ENCODE data around the gene KIAA0513.

KIAA0513 gene

GRCh38 chr16:85045077-85045476, 17.5 kb downstream of the KIAA0513 start:
- Histone ChIP-seq H3K9me3 (ENCODE audit: insufficient read depth, low read depth, low read length) (no peaks in the 10 kb centered on the region), H3K27ac (ENCODE audit: low read depth, low read length) (no peak overlapping the region), H3K4me1 (ENCODE audit: insufficient read depth, low read length) (no peaks in the 10 kb centered on the region), H3K36me3 (ENCODE audit: insufficient read depth, low read length) (no peaks in the 10 kb centered on the region), H3K9ac (ENCODE audit: low read depth, low read length) (no peak overlapping the region), H3K4me3 (ENCODE audit: low read length) (no peak overlapping the region), H3K27me3 (ENCODE audit: insufficient read depth, low read length) (no peaks in the 10 kb centered on the region)
- 97% methylated on average over 5 of the region's 5 CpGs for WGBS

DNA sequence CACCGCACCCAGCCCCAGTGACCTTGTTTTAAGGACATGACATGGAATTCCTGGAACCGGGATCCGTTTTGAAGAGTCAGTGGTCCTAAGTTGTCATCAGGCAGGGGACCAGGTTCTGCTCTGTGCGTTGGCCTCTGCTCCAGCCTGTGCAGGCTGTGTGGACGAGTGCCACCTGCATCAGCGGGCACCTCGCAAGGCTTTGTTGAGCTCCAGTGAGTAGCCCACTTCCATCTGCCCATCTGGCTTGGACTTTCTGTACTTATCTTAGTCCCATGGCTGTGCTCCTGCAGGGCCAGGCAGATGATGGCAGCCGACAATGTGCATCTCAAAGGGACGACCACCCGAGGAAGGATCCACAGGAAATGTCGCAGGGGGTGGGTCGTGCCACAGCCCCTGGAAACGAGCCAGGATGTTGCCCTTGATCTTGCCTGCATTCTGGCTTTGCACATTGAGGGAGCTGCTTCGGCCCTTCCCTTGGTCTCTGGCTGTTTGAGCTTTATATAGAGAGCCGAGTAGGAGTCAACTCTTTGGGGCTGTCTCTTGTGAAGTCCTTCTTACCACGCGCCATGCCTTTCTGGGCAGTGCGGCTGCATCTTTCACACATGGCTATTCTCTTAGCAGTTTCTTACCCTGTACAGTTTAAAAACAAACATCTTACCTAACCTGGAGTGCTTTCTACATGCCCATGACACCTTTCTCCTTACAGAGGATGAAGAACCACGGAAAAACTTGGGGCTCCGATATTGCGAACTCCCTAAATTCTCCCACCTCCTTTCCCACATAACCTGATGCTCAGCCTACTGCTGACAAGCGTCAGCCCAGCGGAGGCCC, 18.3 kb downstream of the KIAA0513 start:
- Histone ChIP-seq H3K4me3 (ENCODE audit: low read length) (no peak overlapping the region), H3K9ac (ENCODE audit: low read depth, low read length) (no peak overlapping the region), H3K9me3 (ENCODE audit: insufficient read depth, low read depth, low read length) (no peaks in the 10 kb centered on the region), H3K27me3 (ENCODE audit: insufficient read depth, low read length) (no peaks in the 10 kb centered on the region), H3K27ac (ENCODE audit: low read depth, low read length) (no peak overlapping the region), H3K4me1 (ENCODE audit: insufficient read depth, low read length) (no peaks in the 10 kb centered on the region), H3K36me3 (ENCODE audit: insufficient read depth, low read length) (no peaks in the 10 kb centered on the region)
- WGBS = 92% methylated on average over 23 of the region's 23 CpGs

DNA sequence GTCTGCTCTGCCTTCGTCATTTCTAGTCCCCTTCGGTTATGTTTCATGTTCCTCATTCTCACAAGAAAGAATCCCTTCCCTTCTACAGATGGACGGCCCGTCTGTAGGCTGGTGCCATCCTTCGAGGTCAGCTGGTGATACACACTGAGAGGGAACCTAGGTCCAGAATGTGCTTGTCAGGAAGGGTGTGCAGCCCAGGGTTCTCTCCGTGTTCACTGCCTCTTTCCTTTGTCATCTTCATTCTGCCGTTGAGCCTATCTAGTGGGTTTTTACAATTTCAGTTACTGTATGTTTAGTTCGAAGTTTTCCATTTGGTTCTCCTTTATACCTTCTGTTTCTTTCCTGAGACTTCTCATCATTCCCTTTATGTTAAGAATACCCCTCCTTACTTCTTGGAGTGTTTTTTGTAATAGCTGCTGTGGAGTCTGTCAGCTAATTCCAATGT, 18.9 kb downstream of the KIAA0513 start:
- H3K27ac ChIP-seq (ENCODE audit: low read depth, low read length) = no peak overlapping the region
- no peaks in the 10 kb centered on the region for H3K4me1 ChIP-seq (ENCODE audit: insufficient read depth, low read length)
- H3K36me3 ChIP-seq (ENCODE audit: insufficient read depth, low read length) = no peaks in the 10 kb centered on the region
- no peaks in the 10 kb centered on the region for H3K9me3 ChIP-seq (ENCODE audit: insufficient read depth, low read depth, low read length)
- no peak overlapping the region for H3K4me3 ChIP-seq (ENCODE audit: low read length)
- WGBS = 93% methylated on average over 8 of the region's 8 CpGs
- no peaks in the 10 kb centered on the region for H3K27me3 ChIP-seq (ENCODE audit: insufficient read depth, low read length)
- no peak overlapping the region for H3K9ac ChIP-seq (ENCODE audit: low read depth, low read length)

DNA sequence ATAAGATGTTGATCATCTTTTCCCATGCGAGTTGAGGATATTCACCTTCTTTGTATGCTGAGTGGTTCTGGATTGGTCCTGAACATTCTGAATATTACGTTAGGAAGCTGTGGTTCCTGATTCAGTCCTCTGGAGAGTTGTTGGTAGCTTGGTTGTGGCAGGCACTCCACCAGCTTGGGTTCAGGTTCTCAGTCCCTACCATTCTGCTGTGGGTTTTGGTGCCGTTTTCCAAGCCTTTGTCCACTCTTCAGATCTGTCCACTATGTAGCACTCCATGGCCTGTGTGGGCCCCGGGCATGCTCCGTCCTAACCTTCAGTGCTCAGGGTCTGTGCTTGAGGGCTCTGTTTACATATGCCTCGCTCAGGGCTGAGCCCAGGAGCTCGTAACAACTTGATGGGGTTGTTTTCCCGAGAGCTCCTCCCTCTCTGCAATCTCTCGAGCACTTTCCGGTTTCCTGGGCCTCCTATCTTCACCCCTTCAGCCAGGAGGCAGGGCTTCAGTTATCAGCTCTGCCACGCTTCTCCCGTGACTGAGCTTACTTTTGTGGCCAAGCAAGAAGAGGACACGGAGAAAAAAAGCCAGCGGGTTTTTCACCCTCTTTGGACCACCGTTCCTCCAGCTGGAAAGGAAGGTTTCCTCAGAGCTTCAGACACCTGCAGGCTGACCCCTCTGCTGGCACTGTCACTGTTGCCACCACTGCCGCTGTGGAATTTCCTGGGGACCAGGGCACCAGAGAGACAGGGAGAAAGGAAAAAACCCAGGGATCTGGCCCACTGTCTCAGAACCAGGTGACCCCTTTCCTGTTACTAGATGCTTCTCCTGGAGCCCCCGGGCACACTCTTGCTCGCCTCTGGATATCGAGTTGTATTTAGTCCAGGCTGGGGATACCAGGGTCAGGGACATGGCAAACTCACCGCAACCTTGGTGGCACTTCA, 19.6 kb downstream of the KIAA0513 start:
- no peak overlapping the region for H3K4me3 ChIP-seq (ENCODE audit: low read length)
- 77% methylated on average over 20 of the region's 20 CpGs for WGBS
- H3K36me3 ChIP-seq (ENCODE audit: insufficient read depth, low read length) = no peaks in the 10 kb centered on the region
- no peak overlapping the region for H3K9ac ChIP-seq (ENCODE audit: low read depth, low read length)
- no peaks in the 10 kb centered on the region for H3K27me3 ChIP-seq (ENCODE audit: insufficient read depth, low read length)
- H3K4me1 ChIP-seq (ENCODE audit: insufficient read depth, low read length) = no peaks in the 10 kb centered on the region
- no peaks in the 10 kb centered on the region for H3K9me3 ChIP-seq (ENCODE audit: insufficient read depth, low read depth, low read length)
- no peak overlapping the region for H3K27ac ChIP-seq (ENCODE audit: low read depth, low read length)

DNA sequence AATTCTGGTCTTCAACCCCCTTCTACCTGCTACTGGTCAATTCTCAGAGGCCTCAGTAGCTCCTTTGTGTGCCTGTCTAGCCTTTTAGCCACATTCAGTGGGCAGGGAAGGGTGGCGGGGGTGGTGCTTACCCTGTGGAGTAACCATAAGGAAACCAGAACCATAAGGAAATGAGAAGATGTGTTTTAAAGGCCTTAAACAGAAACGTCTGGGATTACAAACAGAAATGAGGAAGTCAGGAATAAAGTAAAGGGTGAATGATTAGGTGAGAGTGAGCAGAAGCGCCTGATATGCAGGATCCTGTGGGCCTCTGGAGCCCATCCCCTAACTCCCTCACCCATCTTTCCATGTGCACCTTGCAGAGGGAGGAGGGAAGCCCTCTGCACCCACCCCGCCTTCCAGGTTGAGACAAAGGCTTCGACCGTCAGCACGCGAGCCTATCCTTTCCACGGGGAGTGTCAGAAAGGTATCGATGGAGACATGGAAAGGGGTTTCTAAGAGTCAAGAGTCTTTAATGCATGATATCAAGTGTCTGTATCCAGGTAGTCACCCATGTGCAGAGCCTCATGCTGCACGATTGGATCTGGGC, 20.4 kb downstream of the KIAA0513 start:
- H3K4me3 ChIP-seq (ENCODE audit: low read length) = no peak overlapping the region
- no peaks in the 10 kb centered on the region for H3K36me3 ChIP-seq (ENCODE audit: insufficient read depth, low read length)
- no peaks in the 10 kb centered on the region for H3K9me3 ChIP-seq (ENCODE audit: insufficient read depth, low read depth, low read length)
- WGBS = 92% methylated on average over 11 of the region's 11 CpGs
- H3K4me1 ChIP-seq (ENCODE audit: insufficient read depth, low read length) = no peaks in the 10 kb centered on the region
- no peaks in the 10 kb centered on the region for H3K27me3 ChIP-seq (ENCODE audit: insufficient read depth, low read length)
- no peak overlapping the region for H3K27ac ChIP-seq (ENCODE audit: low read depth, low read length)
- no peak overlapping the region for H3K9ac ChIP-seq (ENCODE audit: low read depth, low read length)

GRCh38 chr16:85048921-85049562, 21.4 kb downstream of the KIAA0513 start:
- no peak overlapping the region for H3K4me3 ChIP-seq (ENCODE audit: low read length)
- no peak overlapping the region for H3K27ac ChIP-seq (ENCODE audit: low read depth, low read length)
- no peaks in the 10 kb centered on the region for H3K36me3 ChIP-seq (ENCODE audit: insufficient read depth, low read length)
- H3K9ac ChIP-seq (ENCODE audit: low read depth, low read length) = no peak overlapping the region
- H3K4me1 ChIP-seq (ENCODE audit: insufficient read depth, low read length) = no peaks in the 10 kb centered on the region
- no peaks in the 10 kb centered on the region for H3K9me3 ChIP-seq (ENCODE audit: insufficient read depth, low read depth, low read length)
- WGBS = 96% methylated on average over 17 of the region's 17 CpGs
- H3K27me3 ChIP-seq (ENCODE audit: insufficient read depth, low read length) = no peaks in the 10 kb centered on the region

GRCh38 chr16:85049706-85050305, 22.2 kb downstream of the KIAA0513 start:
- 94% methylated on average over 15 of the region's 15 CpGs for WGBS
- Histone ChIP-seq H3K27me3 (ENCODE audit: insufficient read depth, low read length) (no peaks in the 10 kb centered on the region), H3K4me1 (ENCODE audit: insufficient read depth, low read length) (no peaks in the 10 kb centered on the region), H3K4me3 (ENCODE audit: low read length) (no peak overlapping the region), H3K9me3 (ENCODE audit: insufficient read depth, low read depth, low read length) (no peaks in the 10 kb centered on the region), H3K36me3 (ENCODE audit: insufficient read depth, low read length) (no peaks in the 10 kb centered on the region), H3K9ac (ENCODE audit: low read depth, low read length) (no peak overlapping the region), H3K27ac (ENCODE audit: low read depth, low read length) (no peak overlapping the region)

DNA sequence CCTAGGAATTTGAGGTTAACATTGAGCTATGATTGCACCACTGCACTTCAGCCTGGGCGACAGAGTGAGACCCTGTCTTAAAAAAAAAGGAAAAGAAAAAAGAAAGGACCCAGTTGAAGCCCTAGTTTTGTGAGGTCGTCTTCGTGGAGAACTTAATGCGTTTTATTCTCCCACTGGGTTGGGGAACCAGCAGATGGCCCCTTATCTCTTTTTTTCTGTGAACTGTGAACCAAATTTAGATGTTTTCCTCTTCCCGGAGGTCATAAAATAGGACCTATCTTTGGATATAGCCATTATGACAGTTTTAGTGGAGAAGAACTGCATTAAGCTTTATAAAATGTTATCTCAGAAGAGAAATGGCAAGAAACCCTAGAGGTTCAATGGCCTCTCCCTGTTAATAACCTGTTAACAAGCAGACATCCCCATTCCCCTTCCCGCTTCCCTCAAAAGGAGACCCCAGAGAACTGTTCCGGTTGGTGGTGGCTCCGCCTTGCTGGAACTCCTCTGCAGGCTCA, 23.5 kb downstream of the KIAA0513 start:
- Histone ChIP-seq H3K27ac (ENCODE audit: low read depth, low read length) (no peak overlapping the region), H3K4me3 (ENCODE audit: low read length) (no peak overlapping the region), H3K27me3 (ENCODE audit: insufficient read depth, low read length) (peaks cover 4% of the 10 kb centered on the region; the same call in 1 of the 2 replicates), H3K9ac (ENCODE audit: low read depth, low read length) (no peak overlapping the region), H3K9me3 (ENCODE audit: insufficient read depth, low read depth, low read length) (no peaks in the 10 kb centered on the region), H3K36me3 (ENCODE audit: insufficient read depth, low read length) (no peaks in the 10 kb centered on the region), H3K4me1 (ENCODE audit: insufficient read depth, low read length) (no peaks in the 10 kb centered on the region)
- 93% methylated on average over 8 of the region's 8 CpGs for WGBS

DNA sequence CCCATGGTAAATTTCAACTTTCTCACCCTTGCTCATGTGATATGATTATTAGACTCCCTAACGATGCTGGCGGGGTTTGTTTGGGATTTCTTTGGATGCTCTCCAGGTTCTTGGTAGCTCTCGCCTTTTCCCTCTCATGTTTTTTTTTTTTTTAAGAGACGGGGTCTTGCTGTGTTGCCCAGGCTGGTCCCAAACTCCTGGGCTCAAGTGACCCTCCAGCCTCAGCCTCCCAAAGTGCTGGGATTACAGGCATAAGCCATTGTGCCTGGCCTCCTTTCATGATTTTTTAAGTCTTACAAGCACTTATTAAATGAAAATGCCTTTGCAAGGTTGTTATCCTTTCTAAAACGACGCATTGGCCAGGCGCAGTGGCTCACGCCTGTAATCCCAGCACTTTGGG, 24.1 kb downstream of the KIAA0513 start:
- H3K4me3 ChIP-seq (ENCODE audit: low read length) = no peak overlapping the region
- 96% methylated on average over 8 of the region's 8 CpGs for whole genome bisulfite sequencing
- H3K27me3 ChIP-seq (ENCODE audit: insufficient read depth, low read length) = peaks cover 4% of the 10 kb centered on the region; the same call in 1 of the 2 replicates
- H3K9ac ChIP-seq (ENCODE audit: low read depth, low read length) = no peak overlapping the region
- H3K9me3 ChIP-seq (ENCODE audit: insufficient read depth, low read depth, low read length) = no peaks in the 10 kb centered on the region
- no peak overlapping the region for H3K27ac ChIP-seq (ENCODE audit: low read depth, low read length)
- H3K36me3 ChIP-seq (ENCODE audit: insufficient read depth, low read length) = no peaks in the 10 kb centered on the region
- H3K4me1 ChIP-seq (ENCODE audit: insufficient read depth, low read length) = no peaks in the 10 kb centered on the region

- Histone ChIP-seq H3K9me3 (ENCODE audit: insufficient read depth, low read depth, low read length) (no peaks in the 10 kb centered on the region), H3K36me3 (ENCODE audit: insufficient read depth, low read length) (no peaks in the 10 kb centered on the region), H3K4me3 (ENCODE audit: low read length) (no peak overlapping the region), H3K9ac (ENCODE audit: low read depth, low read length) (no peak overlapping the region), H3K27ac (ENCODE audit: low read depth, low read length) (no peak overlapping the region), H3K27me3 (ENCODE audit: insufficient read depth, low read length) (peaks cover 4% of the 10 kb centered on the region; the same call in 1 of the 2 replicates), H3K4me1 (ENCODE audit: insufficient read depth, low read length) (no peaks in the 10 kb centered on the region)
- WGBS = 96% methylated on average over 8 of the region's 10 CpGs
These were observed 24.9 kb downstream of the KIAA0513 start for GRCh38 chr16:85052536-85052935.
